Measurements from ENCODE around the gene DSCAML1. TPM values are rescaled to one million over a fixed set of nuclear protein-coding genes. Genes with fewer than 3 reads are reported as not detected.

Gene DSCAML1
- total RNA-seq, 1 experiment from 2014 or later, result 0.90 TPM

- TF ChIP-seq, protein P1, sequence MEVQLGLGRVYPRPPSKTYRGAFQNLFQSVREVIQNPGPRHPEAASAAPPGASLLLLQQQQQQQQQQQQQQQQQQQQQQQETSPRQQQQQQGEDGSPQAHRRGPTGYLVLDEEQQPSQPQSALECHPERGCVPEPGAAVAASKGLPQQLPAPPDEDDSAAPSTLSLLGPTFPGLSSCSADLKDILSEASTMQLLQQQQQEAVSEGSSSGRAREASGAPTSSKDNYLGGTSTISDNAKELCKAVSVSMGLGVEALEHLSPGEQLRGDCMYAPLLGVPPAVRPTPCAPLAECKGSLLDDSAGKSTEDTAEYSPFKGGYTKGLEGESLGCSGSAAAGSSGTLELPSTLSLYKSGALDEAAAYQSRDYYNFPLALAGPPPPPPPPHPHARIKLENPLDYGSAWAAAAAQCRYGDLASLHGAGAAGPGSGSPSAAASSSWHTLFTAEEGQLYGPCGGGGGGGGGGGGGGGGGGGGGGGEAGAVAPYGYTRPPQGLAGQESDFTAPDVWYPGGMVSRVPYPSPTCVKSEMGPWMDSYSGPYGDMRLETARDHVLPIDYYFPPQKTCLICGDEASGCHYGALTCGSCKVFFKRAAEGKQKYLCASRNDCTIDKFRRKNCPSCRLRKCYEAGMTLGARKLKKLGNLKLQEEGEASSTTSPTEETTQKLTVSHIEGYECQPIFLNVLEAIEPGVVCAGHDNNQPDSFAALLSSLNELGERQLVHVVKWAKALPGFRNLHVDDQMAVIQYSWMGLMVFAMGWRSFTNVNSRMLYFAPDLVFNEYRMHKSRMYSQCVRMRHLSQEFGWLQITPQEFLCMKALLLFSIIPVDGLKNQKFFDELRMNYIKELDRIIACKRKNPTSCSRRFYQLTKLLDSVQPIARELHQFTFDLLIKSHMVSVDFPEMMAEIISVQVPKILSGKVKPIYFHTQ (CRISPR knock-in tag; IDR thresholded peaks at IDR 0.05), result no peak
Observed at GRCh38 chr11:117418737-117419481, 378.1 kb downstream of the DSCAML1 start (continued).

GRCh38 chr11:117417856-117418255, 379.2 kb downstream of the DSCAML1 start:
- POLR2A ChIA-PET, result no interaction called here
- H3K9me3 Mint-ChIP-seq, result no peaks in the 10 kb centered on the region
- TF ChIP-seq, protein P2, sequence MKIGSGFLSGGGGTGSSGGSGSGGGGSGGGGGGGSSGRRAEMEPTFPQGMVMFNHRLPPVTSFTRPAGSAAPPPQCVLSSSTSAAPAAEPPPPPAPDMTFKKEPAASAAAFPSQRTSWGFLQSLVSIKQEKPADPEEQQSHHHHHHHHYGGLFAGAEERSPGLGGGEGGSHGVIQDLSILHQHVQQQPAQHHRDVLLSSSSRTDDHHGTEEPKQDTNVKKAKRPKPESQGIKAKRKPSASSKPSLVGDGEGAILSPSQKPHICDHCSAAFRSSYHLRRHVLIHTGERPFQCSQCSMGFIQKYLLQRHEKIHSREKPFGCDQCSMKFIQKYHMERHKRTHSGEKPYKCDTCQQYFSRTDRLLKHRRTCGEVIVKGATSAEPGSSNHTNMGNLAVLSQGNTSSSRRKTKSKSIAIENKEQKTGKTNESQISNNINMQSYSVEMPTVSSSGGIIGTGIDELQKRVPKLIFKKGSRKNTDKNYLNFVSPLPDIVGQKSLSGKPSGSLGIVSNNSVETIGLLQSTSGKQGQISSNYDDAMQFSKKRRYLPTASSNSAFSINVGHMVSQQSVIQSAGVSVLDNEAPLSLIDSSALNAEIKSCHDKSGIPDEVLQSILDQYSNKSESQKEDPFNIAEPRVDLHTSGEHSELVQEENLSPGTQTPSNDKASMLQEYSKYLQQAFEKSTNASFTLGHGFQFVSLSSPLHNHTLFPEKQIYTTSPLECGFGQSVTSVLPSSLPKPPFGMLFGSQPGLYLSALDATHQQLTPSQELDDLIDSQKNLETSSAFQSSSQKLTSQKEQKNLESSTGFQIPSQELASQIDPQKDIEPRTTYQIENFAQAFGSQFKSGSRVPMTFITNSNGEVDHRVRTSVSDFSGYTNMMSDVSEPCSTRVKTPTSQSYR (CRISPR knock-in tag; IDR thresholded peaks at IDR 0.05), result no peak
- TF ChIP-seq ZNF138 (CRISPR knock-in tag; conservative IDR thresholded peaks at IDR 0.05), result no peak
- TF ChIP-seq GTF2I (CRISPR knock-in tag; conservative IDR thresholded peaks at IDR 0.05), result no peak
- TF ChIP-seq TP53 (CRISPR knock-in tag; IDR thresholded peaks at IDR 0.05), result no peak
- no peak for TF ChIP-seq EMX1 (CRISPR knock-in tag; IDR thresholded peaks at IDR 0.05)
- no peak for TF ChIP-seq ZNF121 (CRISPR knock-in tag; IDR thresholded peaks at IDR 0.05)
- no peak for TF ChIP-seq AFF4 (CRISPR knock-in tag; IDR thresholded peaks at IDR 0.05; ENCODE audit: borderline replicate concordance)
- no peak for TF ChIP-seq FOXP4 (CRISPR knock-in tag; IDR thresholded peaks at IDR 0.05)
- TF ChIP-seq KAT7 (CRISPR knock-in tag; IDR thresholded peaks at IDR 0.05; ENCODE audit: borderline replicate concordance), result no peak
- TF ChIP-seq CREB1 (CRISPR knock-in tag; IDR thresholded peaks at IDR 0.05), result no peak
- TF ChIP-seq ZBTB43 (CRISPR knock-in tag; IDR thresholded peaks at IDR 0.05), result no peak
- TF ChIP-seq, protein P1 (CRISPR knock-in tag; IDR thresholded peaks at IDR 0.05), result no peak
- TF ChIP-seq, protein P3, sequence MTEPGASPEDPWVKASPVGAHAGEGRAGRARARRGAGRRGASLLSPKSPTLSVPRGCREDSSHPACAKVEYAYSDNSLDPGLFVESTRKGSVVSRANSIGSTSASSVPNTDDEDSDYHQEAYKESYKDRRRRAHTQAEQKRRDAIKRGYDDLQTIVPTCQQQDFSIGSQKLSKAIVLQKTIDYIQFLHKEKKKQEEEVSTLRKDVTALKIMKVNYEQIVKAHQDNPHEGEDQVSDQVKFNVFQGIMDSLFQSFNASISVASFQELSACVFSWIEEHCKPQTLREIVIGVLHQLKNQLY (CRISPR knock-in tag; IDR thresholded peaks at IDR 0.05), result no peak
- TF ChIP-seq E2F1 (CRISPR knock-in tag; IDR thresholded peaks at IDR 0.05), result no peak
- TF ChIP-seq, protein P4, sequence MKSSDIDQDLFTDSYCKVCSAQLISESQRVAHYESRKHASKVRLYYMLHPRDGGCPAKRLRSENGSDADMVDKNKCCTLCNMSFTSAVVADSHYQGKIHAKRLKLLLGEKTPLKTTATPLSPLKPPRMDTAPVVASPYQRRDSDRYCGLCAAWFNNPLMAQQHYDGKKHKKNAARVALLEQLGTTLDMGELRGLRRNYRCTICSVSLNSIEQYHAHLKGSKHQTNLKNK (CRISPR knock-in tag; IDR thresholded peaks at IDR 0.05), result no peak
- no peak for TF ChIP-seq ELF4 (CRISPR knock-in tag; IDR thresholded peaks at IDR 0.05; ENCODE audit: low read depth)

More at GRCh38 chr11:117417856-117418255, 379.2 kb downstream of the DSCAML1 start:
- ATAC-seq (no peak), DNase-seq (ENCODE audit: low spot score) (no peak)
- Mint-ChIP-seq H3K4me3 (no peak overlapping the region), H3K27ac (no peak overlapping the region), H3K4me1 (no peaks in the 10 kb centered on the region), H3K36me3 (no peaks in the 10 kb centered on the region), H3K27me3 (ENCODE audit: low read depth) (no peaks in the 10 kb centered on the region; the same call in 1 of the 2 replicates)
- CTCF ChIA-PET, result interaction anchor here (10.4 kb wide), 1 partner anchor 7 kb away, joined by 103 read pairs; no protein-coding TSS in a partner anchor
